ENCODE data around the gene METTL26. TPM values are rescaled to one million over a fixed set of nuclear protein-coding genes. Genes with fewer than 3 reads are reported as not detected.

Gene METTL26
- total and polyA plus RNA-seq, 2 experiments from 2014 or later: 155 to 218 TPM

DNA sequence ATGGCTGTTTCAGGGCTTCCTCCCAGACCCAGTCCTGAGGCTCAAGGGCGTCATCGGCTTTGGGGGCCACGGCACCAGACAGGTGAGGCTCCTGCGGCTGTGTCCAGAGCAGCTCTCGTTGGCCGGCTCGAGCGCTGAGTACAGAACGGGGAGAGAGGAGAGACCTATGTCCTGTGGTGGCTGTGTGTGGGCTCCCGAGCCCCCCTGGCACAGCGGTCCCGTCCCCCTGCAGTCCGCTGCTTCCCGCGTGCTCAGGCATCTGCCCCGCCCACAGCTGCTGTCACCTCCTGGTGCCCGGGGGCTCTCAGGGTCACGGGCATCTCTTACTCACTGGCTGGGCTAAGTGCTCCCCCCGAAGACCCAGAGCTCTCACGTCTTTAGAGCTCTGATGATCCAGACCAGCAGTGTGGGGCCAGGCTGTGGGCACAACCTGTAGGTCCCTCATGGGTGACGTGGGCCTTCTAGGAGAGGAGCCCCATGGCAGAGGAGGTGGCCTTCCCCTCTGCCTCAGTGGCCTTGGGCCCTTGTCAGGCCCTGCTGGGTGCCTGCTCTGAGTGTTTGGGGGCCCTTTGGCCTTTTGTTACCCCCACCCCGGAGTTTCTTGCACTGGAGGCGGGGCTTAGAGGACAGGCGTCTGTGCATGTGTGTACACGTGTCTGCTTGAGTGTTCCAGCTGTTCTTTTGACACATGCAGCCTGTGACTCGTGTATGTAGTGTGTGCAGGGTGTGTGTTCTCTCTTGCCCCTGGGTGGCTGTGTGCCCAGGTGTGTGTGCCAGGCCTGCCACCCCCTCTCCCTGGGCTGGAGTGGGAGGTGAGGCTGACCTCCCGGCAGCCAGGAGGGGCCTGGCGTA lies 16.6 kb upstream of the METTL26 start:
- Histone ChIP-seq H4K20me1 (ENCODE audit: insufficient read depth) (no peaks in the 10 kb centered on the region), H3K27me3 (replicated peaks; ENCODE audit: insufficient read depth) (no peaks in the 10 kb centered on the region), H2AFZ (no peak overlapping the region), H3K9me3 (ENCODE audit: low read depth) (no peaks in the 10 kb centered on the region), H3K79me2 (ENCODE audit: insufficient read depth) (peaks cover 22% of the 10 kb centered on the region), H3F3A (ENCODE audit: insufficient read depth) (no peaks in the 10 kb centered on the region), H3K36me3 (ENCODE audit: low read depth) (no peaks in the 10 kb centered on the region), H3K4me1 (ENCODE audit: insufficient read depth) (no peaks in the 10 kb centered on the region; the same call in 1 of the 2 replicates), H3K4me2 (ENCODE audit: unreplicated experiment) (no peak overlapping the region), H3K4me3 (no peak overlapping the region), H3K9me2 (ENCODE audit: insufficient read depth) (no peaks in the 10 kb centered on the region), H3K27ac (no peak overlapping the region), H3K9ac (no peak overlapping the region)
- in situ Hi-C loops (cut with MboI): no loop called here
- 75 to 79% methylated on average over 17 to 28 of the region's 28 CpGs for WGBS, 2 experiments (ENCODE audit: low coverage in 1 of 2, low lambda C conversion rate in 2 of 2, missing lambda C conversion rate in 2 of 2)
- TF ChIP-seq EZH2phosphoT487 (IDR thresholded peaks at IDR 0.05; ENCODE audit: insufficient read depth, low read depth) (no peak), EZH2 (IDR thresholded peaks at IDR 0.05; ENCODE audit: insufficient read depth, poor library complexity, severe bottlenecking) (no peak)
- peak; percentile 24 for DNase-seq

DNA sequence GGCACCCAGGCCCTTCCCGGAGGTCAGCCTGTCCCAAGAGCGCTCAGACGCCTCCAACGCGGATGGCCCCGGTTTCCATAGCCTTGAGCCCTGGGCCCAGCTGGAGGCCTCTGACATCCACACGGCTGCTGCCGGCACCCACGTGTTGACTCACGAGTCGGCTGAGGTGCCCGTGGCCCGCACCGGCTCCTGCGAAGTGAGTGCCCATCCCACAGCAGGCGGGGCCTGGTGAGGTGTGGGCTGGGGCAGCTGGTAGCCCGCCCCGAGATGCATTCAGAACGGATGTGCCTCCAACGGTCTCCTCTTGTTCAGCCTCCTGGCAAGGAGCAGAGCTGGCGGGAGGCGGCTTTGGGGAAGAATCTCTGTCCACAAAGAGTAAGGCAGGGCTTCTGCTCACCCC lies 15.7 kb upstream of the METTL26 start:
- H3K4me2 ChIP-seq (ENCODE audit: unreplicated experiment): no peak overlapping the region
- no peak overlapping the region for H3K9ac ChIP-seq
- no peaks in the 10 kb centered on the region for H3K36me3 ChIP-seq (ENCODE audit: low read depth)
- TF ChIP-seq EZH2 (IDR thresholded peaks at IDR 0.05; ENCODE audit: insufficient read depth, poor library complexity, severe bottlenecking): no peak
- TF ChIP-seq EZH2phosphoT487 (IDR thresholded peaks at IDR 0.05; ENCODE audit: insufficient read depth, low read depth): no peak
- peaks cover 31% of the 10 kb centered on the region for H3K79me2 ChIP-seq (ENCODE audit: insufficient read depth)
- no peaks in the 10 kb centered on the region for H3K27me3 ChIP-seq (replicated peaks; ENCODE audit: insufficient read depth)
- no peaks in the 10 kb centered on the region for H3K9me2 ChIP-seq (ENCODE audit: insufficient read depth)
- H4K20me1 ChIP-seq (ENCODE audit: insufficient read depth): no peaks in the 10 kb centered on the region
- WGBS, 2 experiments (ENCODE audit: low coverage in 1 of 2, low lambda C conversion rate in 2 of 2, missing lambda C conversion rate in 2 of 2): 93% methylated on average over 21 to 22 of the region's 22 CpGs
- H3K9me3 ChIP-seq (ENCODE audit: low read depth): no peaks in the 10 kb centered on the region
- DNase-seq: no peak
- no peak overlapping the region for H3K4me3 ChIP-seq
- H2AFZ ChIP-seq: no peak overlapping the region
- no peaks in the 10 kb centered on the region for H3F3A ChIP-seq (ENCODE audit: insufficient read depth)
- H3K27ac ChIP-seq: no peak overlapping the region
- in situ Hi-C loops (cut with MboI): no loop called here
- H3K4me1 ChIP-seq (ENCODE audit: insufficient read depth): no peaks in the 10 kb centered on the region; the same call in 1 of the 2 replicates

DNA sequence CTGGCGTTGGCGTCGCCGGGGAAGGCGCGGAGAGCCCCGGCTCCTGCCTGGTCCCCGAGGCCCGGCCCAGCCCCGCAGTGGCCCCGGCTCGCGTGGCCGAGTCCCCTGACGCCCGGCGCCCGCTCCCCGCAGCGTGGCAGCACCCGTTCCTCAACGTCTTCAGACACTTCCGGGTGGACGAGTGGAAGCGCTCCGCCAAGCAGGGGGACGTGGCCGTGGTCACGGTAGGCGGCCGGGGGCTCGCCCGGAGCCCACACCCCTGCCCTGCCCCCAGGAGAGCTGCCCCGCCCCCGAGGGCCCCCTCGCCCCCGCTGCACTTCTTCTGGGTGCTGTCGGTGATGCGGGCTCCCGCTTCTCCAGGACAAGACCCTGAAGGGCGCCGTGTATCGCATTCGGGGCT lies 13.5 kb upstream of the METTL26 start:
- peak overlapping the region; percentile 64 for H2AFZ ChIP-seq
- 1 to 2% methylated on average over 16 to 32 of the region's 44 CpGs for WGBS, 2 experiments (ENCODE audit: low coverage in 1 of 2, low lambda C conversion rate in 2 of 2, missing lambda C conversion rate in 2 of 2)
- H3K36me3 ChIP-seq (ENCODE audit: low read depth): no peaks in the 10 kb centered on the region

DNA sequence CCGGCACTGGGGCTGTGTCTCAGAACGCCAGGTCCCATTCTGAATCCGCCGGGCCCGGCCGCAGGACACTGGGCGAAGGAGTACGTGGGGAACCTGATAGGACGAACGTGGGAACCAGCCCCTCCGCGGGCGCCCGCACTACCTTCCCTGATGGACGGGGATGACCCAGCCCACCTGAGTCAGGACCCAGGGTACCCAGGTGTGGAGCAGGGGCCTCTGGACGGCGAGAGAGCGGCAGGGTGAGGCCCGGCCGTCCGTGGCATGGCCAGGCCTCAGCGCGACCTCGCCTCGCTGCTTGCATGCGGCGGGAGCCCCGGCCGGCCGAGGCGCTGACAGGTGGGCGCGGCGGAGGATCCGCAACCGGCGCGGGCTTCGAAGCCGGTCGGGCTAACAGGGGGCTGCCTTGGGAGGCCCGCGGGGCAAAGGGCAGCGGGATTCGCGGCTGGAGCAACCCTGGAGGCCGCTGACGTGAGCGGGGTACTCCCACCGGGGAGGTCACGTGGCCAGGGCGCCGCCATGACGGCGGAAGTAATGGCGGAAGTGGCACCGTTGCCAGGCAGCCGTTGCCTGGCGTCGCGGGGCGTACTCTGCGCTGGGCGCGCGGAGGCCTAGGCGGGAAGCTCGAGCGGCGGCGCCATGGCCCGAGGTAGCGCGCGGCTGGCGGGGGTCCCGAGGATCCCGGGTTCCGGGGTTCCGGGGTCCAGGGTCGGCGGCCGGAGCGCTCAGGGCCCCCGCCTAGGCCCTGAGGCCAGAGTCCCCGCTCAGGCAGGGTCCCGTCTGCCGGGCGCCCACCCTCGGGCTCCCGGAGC lies 12.9 kb upstream of the METTL26 start, which contains the start of gene WDR90:
Gene WDR90 (plus strand): TSS at position 585 of the 809 bp plus-strand sequence. CDS start 52 bp downstream, at position 637.
- Histone ChIP-seq H3K9me2 (ENCODE audit: insufficient read depth) (no peaks in the 10 kb centered on the region), H3K4me3 (peak within 1 kb of the TSS; percentile 86), H3K36me3 (ENCODE audit: low read depth) (no peaks in the 10 kb centered on the region), H2AFZ (peak within 1 kb of the TSS; percentile 64), H3K4me1 (ENCODE audit: insufficient read depth) (no peaks in the 10 kb centered on the region; the same call in 1 of the 2 replicates), H3K27me3 (replicated peaks; ENCODE audit: insufficient read depth) (no peaks in the 10 kb centered on the region), H3K4me2 (ENCODE audit: unreplicated experiment) (peak within 1 kb of the TSS; percentile 97), H3F3A (ENCODE audit: insufficient read depth) (no peaks in the 10 kb centered on the region), H4K20me1 (ENCODE audit: insufficient read depth) (no peaks in the 10 kb centered on the region), H3K9me3 (ENCODE audit: low read depth) (no peaks in the 10 kb centered on the region), H3K79me2 (ENCODE audit: insufficient read depth) (peaks cover 33% of the 10 kb centered on the region), H3K9ac (peak within 1 kb of the TSS; percentile 94), H3K27ac (peak within 1 kb of the TSS; percentile 79)
- 1 to 2% methylated on average over 70 to 82 of the region's 91 CpGs for WGBS, 2 experiments (ENCODE audit: low coverage in 1 of 2, low lambda C conversion rate in 2 of 2, missing lambda C conversion rate in 2 of 2)
- in situ Hi-C loops (cut with MboI): no loop called here
- TF ChIP-seq EZH2 (IDR thresholded peaks at IDR 0.05; ENCODE audit: insufficient read depth, poor library complexity, severe bottlenecking): no peak
- no peak for TF ChIP-seq EZH2phosphoT487 (IDR thresholded peaks at IDR 0.05; ENCODE audit: insufficient read depth, low read depth)
- peak; percentile 97 for DNase-seq

More for the DNA sequence above, 13.5 kb upstream of the METTL26 start:
- Histone ChIP-seq H3K9ac (peak overlapping the region; percentile 94), H3K4me2 (ENCODE audit: unreplicated experiment) (peak overlapping the region; percentile 97), H3K4me3 (peak overlapping the region; percentile 86), H3K4me1 (ENCODE audit: insufficient read depth) (no peaks in the 10 kb centered on the region; the same call in 1 of the 2 replicates), H3K9me3 (ENCODE audit: low read depth) (no peaks in the 10 kb centered on the region), H3K27me3 (replicated peaks; ENCODE audit: insufficient read depth) (no peaks in the 10 kb centered on the region), H3F3A (ENCODE audit: insufficient read depth) (no peaks in the 10 kb centered on the region), H3K79me2 (ENCODE audit: insufficient read depth) (peaks cover 33% of the 10 kb centered on the region), H3K27ac (peak overlapping the region; percentile 79), H4K20me1 (ENCODE audit: insufficient read depth) (no peaks in the 10 kb centered on the region), H3K9me2 (ENCODE audit: insufficient read depth) (no peaks in the 10 kb centered on the region)
- no peak for TF ChIP-seq EZH2 (IDR thresholded peaks at IDR 0.05; ENCODE audit: insufficient read depth, poor library complexity, severe bottlenecking)
- in situ Hi-C loops (cut with MboI): no loop called here
- peak; percentile 59 for DNase-seq

Measured in GM23248 (cell line).